Coronary artery (tissue), 2 donors: ENCODE measurements around the gene SLC25A25.

ENCODE experiments used
- DNase-seq: peaks from one replicate; pipeline ENCODE4 v3.0.0-alpha.2; 2017; ENCODE audit warnings: low spot score
- H3K27ac ChIP-seq, 2 donors: fragments of 200-600 bp; sonication (generic); one replicate each; pipeline ENCODE4 v1.5.1; 2016 to 2019
- H3K4me3 ChIP-seq: fragments of 200-600 bp; sonication (generic); 2 replicates; pipeline ENCODE4 v1.5.1; 2016; ENCODE audit warnings: mild to moderate bottlenecking, moderate library complexity
- CTCF ChIP-seq: fragments of 200-600 bp; sonication (generic); IDR thresholded peaks from one replicate; pipeline ENCODE4 v1.5.1; 2019; ENCODE audit warnings: antibody characterized with exemption

Gene SLC25A25

GRCh38 chr9:128092199-128092977 is 24.4 kb downstream of the SLC25A25 start:
- Histone ChIP-seq H3K27ac (peak overlapping the region; percentile 85 to 89), H3K4me3 (no peak overlapping the region)
- TF ChIP-seq CTCF: no peak
- DNase-seq: peak; percentile 69

GRCh38 chr9:128093011-128093410 is 25.0 kb downstream of the SLC25A25 start:
- TF ChIP-seq CTCF: no peak
- H3K27ac ChIP-seq: peak overlapping the region; percentile 85 to 89
- H3K4me3 ChIP-seq: no peak overlapping the region
- DNase-seq: no peak

- Histone ChIP-seq H3K4me3 (peak overlapping the region; percentile 40), H3K27ac (peak overlapping the region; percentile 85 to 89)
- no peak for TF ChIP-seq CTCF
- DNase-seq: peak; percentile 97
These were observed 26.3 kb downstream of the SLC25A25 start for GRCh38 chr9:128094166-128094949.

- H3K4me3 ChIP-seq: no peak overlapping the region
These were observed 27.0 kb downstream of the SLC25A25 start for GRCh38 chr9:128094950-128095544.

GRCh38 chr9:128096616-128097536 is 28.8 kb downstream of the SLC25A25 start:
- Histone ChIP-seq H3K27ac (peak overlapping the region; percentile 95), H3K4me3 (no peak overlapping the region)
- no peak for TF ChIP-seq CTCF
- DNase-seq: peak; percentile 72

More at GRCh38 chr9:128094950-128095544, 27.0 kb downstream of the SLC25A25 start:
- peak; percentile 73 for DNase-seq
- H3K27ac ChIP-seq: peak overlapping the region; percentile 85 to 89
- no peak for TF ChIP-seq CTCF

- H3K4me3 ChIP-seq: peak overlapping the region; percentile 73
- DNase-seq: peak; percentile 76
- peak overlapping the region; percentile 95 for H3K27ac ChIP-seq
- TF ChIP-seq CTCF: no peak
These were observed 29.7 kb downstream of the SLC25A25 start for GRCh38 chr9:128097543-128098296.
